GM23338 (cell line): ENCODE measurements around the gene PAQR8.

ENCODE experiments used
- CREB1 ChIP-seq: fragments of 250-450 bp; sonication (Bioruptor Pico); IDR thresholded peaks from 2 replicates; pipeline ENCODE4 v1.5.0; 2020; ENCODE audit warnings: low read depth, mild to moderate bottlenecking, moderate library complexity
- EZH2 ChIP-seq: fragments of 200-600 bp; sonication (generic); IDR thresholded peaks from one replicate; pipeline ENCODE4 v1.8.0; 2017; ENCODE audit warnings: antibody characterized with exemption, mild to moderate bottlenecking, low read depth; ENCODE audit not compliant: unreplicated experiment
- EZH2phosphoT487 ChIP-seq: fragments of 200-600 bp; sonication (generic); IDR thresholded peaks from one replicate; pipeline ENCODE4 v1.8.1; 2018; ENCODE audit warnings: antibody characterized with exemption; ENCODE audit not compliant: unreplicated experiment
- JUNB ChIP-seq: IDR thresholded peaks from one replicate; pipeline ENCODE4 v1.6.1; 2016; ENCODE audit warnings: antibody characterized with exemption; ENCODE audit not compliant: unreplicated experiment
- POLR2AphosphoS5 ChIP-seq: IDR thresholded peaks from 2 replicates; pipeline ENCODE4 v1.6.1; 2016; ENCODE audit warnings: antibody characterized with exemption, low read depth
- STAT1 ChIP-seq: IDR thresholded peaks from one replicate; pipeline ENCODE4 v1.6.1; 2016; ENCODE audit warnings: antibody characterized with exemption; ENCODE audit not compliant: unreplicated experiment
- ZNF114 ChIP-seq: fragments of 250-450 bp; sonication (Bioruptor Pico); IDR thresholded peaks from 2 replicates; pipeline ENCODE4 v1.5.0; 2020; ENCODE audit warnings: mild to moderate bottlenecking, moderate library complexity
- ZNF331 ChIP-seq: fragments of 250-450 bp; sonication (Bioruptor Pico); IDR thresholded peaks from 2 replicates; pipeline ENCODE4 v1.5.0; 2020; ENCODE audit warnings: low read depth, mild to moderate bottlenecking, moderate library complexity
- TF ChIP-seq, protein P1 (sequence below), 2 experiments: fragments of 200-600 bp in 1 of 2; sonication (generic) in 1 of 2; conservative IDR thresholded peaks; 2 replicates each; pipeline versions ENCODE4 v1.5.1 to v1.6.1; 2016 to 2017; ENCODE audit warnings: antibody characterized with exemption in 2 of 2, low read depth in 2 of 2, mild to moderate bottlenecking in 2 of 2, moderate library complexity in 1 of 2
- TF ChIP-seq, protein P2 (sequence below): IDR thresholded peaks from one replicate; pipeline ENCODE4 v1.6.1; 2018; ENCODE audit warnings: antibody characterized with exemption; ENCODE audit not compliant: unreplicated experiment
- TF ChIP-seq, protein P3 (sequence below): IDR thresholded peaks from 2 replicates; pipeline ENCODE4 v1.6.1; 2016; ENCODE audit warnings: antibody characterized with exemption
- TF ChIP-seq, protein P4 (sequence below): fragments of 250-450 bp; sonication (Bioruptor Pico); IDR thresholded peaks from 2 replicates; pipeline ENCODE4 v1.5.0; 2020; ENCODE audit warnings: mild to moderate bottlenecking, moderate library complexity

DNA sequence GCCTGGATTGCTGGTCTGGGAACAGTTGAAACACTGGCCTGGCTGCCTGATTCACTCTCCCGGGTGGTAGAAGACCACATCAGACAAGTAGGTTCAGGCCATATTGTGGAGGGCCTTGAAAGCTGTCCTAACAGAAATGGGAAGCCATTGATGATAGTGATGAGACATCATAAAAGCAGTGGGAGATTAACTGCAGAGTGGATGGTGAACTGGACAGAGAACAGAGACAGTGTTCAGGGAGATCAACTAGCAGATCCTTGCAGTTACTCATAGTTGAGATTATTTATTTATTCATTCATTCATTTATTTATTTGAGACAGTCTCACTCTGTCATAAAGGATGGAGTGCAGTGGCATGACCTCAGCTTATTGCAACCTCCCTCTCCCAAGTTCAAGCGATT is 47.2 kb upstream of the PAQR8 start:
- TF ChIP-seq, protein P1, sequence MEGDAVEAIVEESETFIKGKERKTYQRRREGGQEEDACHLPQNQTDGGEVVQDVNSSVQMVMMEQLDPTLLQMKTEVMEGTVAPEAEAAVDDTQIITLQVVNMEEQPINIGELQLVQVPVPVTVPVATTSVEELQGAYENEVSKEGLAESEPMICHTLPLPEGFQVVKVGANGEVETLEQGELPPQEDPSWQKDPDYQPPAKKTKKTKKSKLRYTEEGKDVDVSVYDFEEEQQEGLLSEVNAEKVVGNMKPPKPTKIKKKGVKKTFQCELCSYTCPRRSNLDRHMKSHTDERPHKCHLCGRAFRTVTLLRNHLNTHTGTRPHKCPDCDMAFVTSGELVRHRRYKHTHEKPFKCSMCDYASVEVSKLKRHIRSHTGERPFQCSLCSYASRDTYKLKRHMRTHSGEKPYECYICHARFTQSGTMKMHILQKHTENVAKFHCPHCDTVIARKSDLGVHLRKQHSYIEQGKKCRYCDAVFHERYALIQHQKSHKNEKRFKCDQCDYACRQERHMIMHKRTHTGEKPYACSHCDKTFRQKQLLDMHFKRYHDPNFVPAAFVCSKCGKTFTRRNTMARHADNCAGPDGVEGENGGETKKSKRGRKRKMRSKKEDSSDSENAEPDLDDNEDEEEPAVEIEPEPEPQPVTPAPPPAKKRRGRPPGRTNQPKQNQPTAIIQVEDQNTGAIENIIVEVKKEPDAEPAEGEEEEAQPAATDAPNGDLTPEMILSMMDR (conservative IDR thresholded peaks at IDR 0.05; ENCODE audit: low read depth in 2 of 2), result no peak
- TF ChIP-seq JUNB, result no peak
- TF ChIP-seq, protein P2, sequence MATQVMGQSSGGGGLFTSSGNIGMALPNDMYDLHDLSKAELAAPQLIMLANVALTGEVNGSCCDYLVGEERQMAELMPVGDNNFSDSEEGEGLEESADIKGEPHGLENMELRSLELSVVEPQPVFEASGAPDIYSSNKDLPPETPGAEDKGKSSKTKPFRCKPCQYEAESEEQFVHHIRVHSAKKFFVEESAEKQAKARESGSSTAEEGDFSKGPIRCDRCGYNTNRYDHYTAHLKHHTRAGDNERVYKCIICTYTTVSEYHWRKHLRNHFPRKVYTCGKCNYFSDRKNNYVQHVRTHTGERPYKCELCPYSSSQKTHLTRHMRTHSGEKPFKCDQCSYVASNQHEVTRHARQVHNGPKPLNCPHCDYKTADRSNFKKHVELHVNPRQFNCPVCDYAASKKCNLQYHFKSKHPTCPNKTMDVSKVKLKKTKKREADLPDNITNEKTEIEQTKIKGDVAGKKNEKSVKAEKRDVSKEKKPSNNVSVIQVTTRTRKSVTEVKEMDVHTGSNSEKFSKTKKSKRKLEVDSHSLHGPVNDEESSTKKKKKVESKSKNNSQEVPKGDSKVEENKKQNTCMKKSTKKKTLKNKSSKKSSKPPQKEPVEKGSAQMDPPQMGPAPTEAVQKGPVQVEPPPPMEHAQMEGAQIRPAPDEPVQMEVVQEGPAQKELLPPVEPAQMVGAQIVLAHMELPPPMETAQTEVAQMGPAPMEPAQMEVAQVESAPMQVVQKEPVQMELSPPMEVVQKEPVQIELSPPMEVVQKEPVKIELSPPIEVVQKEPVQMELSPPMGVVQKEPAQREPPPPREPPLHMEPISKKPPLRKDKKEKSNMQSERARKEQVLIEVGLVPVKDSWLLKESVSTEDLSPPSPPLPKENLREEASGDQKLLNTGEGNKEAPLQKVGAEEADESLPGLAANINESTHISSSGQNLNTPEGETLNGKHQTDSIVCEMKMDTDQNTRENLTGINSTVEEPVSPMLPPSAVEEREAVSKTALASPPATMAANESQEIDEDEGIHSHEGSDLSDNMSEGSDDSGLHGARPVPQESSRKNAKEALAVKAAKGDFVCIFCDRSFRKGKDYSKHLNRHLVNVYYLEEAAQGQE, result no peak
- TF ChIP-seq, protein P3, sequence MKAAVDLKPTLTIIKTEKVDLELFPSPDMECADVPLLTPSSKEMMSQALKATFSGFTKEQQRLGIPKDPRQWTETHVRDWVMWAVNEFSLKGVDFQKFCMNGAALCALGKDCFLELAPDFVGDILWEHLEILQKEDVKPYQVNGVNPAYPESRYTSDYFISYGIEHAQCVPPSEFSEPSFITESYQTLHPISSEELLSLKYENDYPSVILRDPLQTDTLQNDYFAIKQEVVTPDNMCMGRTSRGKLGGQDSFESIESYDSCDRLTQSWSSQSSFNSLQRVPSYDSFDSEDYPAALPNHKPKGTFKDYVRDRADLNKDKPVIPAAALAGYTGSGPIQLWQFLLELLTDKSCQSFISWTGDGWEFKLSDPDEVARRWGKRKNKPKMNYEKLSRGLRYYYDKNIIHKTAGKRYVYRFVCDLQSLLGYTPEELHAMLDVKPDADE, result no peak
- no peak for TF ChIP-seq EZH2phosphoT487
- no peak for TF ChIP-seq EZH2
- no peak for TF ChIP-seq ZNF331 (CRISPR knock-in tag)
- no peak for TF ChIP-seq POLR2AphosphoS5
- TF ChIP-seq, protein P4, sequence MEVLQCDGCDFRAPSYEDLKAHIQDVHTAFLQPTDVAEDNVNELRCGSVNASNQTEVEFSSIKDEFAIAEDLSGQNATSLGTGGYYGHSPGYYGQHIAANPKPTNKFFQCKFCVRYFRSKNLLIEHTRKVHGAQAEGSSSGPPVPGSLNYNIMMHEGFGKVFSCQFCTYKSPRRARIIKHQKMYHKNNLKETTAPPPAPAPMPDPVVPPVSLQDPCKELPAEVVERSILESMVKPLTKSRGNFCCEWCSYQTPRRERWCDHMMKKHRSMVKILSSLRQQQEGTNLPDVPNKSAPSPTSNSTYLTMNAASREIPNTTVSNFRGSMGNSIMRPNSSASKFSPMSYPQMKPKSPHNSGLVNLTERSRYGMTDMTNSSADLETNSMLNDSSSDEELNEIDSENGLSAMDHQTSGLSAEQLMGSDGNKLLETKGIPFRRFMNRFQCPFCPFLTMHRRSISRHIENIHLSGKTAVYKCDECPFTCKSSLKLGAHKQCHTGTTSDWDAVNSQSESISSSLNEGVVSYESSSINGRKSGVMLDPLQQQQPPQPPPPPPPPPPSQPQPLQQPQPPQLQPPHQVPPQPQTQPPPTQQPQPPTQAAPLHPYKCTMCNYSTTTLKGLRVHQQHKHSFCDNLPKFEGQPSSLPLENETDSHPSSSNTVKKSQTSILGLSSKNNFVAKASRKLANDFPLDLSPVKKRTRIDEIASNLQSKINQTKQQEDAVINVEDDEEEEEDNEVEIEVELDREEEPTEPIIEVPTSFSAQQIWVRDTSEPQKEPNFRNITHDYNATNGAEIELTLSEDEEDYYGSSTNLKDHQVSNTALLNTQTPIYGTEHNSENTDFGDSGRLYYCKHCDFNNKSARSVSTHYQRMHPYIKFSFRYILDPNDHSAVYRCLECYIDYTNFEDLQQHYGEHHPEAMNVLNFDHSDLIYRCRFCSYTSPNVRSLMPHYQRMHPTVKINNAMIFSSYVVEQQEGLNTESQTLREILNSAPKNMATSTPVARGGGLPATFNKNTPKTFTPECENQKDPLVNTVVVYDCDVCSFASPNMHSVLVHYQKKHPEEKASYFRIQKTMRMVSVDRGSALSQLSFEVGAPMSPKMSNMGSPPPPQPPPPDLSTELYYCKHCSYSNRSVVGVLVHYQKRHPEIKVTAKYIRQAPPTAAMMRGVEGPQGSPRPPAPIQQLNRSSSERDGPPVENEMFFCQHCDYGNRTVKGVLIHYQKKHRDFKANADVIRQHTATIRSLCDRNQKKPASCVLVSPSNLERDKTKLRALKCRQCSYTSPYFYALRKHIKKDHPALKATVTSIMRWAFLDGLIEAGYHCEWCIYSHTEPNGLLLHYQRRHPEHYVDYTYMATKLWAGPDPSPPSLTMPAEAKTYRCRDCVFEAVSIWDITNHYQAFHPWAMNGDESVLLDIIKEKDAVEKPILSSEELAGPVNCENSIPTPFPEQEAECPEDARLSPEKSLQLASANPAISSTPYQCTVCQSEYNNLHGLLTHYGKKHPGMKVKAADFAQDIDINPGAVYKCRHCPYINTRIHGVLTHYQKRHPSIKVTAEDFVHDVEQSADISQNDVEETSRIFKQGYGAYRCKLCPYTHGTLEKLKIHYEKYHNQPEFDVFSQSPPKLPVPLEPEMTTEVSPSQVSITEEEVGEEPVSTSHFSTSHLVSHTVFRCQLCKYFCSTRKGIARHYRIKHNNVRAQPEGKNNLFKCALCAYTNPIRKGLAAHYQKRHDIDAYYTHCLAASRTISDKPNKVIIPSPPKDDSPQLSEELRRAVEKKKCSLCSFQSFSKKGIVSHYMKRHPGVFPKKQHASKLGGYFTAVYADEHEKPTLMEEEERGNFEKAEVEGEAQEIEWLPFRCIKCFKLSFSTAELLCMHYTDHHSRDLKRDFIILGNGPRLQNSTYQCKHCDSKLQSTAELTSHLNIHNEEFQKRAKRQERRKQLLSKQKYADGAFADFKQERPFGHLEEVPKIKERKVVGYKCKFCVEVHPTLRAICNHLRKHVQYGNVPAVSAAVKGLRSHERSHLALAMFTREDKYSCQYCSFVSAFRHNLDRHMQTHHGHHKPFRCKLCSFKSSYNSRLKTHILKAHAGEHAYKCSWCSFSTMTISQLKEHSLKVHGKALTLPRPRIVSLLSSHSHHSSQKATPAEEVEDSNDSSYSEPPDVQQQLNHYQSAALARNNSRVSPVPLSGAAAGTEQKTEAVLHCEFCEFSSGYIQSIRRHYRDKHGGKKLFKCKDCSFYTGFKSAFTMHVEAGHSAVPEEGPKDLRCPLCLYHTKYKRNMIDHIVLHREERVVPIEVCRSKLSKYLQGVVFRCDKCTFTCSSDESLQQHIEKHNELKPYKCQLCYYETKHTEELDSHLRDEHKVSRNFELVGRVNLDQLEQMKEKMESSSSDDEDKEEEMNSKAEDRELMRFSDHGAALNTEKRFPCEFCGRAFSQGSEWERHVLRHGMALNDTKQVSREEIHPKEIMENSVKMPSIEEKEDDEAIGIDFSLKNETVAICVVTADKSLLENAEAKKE (CRISPR knock-in tag), result no peak
- TF ChIP-seq ZNF114 (CRISPR knock-in tag), result no peak
- TF ChIP-seq CREB1 (CRISPR knock-in tag), result no peak
- TF ChIP-seq STAT1, result no peak
